H9 (cell line): Measurements from ENCODE around the gene TTC7B. TPM values are rescaled to one million over a fixed set of nuclear protein-coding genes. Genes with fewer than 3 reads are reported as not detected.

Experiments
- DNase-seq: peaks from one replicate; pipeline ENCODE4 v3.0.0-alpha.2; 2017
- H2AFZ ChIP-seq: one replicate; pipeline ENCODE4 v1.6.1; 2013; ENCODE audit warnings: mild to moderate bottlenecking, low read length, control low read depth, moderate library complexity
- H2AK5ac ChIP-seq: 2 replicates; pipeline ENCODE4 v1.6.1; 2013; ENCODE audit warnings: low read length, control low read depth, mixed read lengths; ENCODE audit not compliant: insufficient read length
- H2BK120ac ChIP-seq: one replicate; pipeline ENCODE4 v1.6.1; 2013; ENCODE audit warnings: low read depth, mild to moderate bottlenecking, low read length, control low read depth, inconsistent platforms; ENCODE audit not compliant: poor library complexity, severe bottlenecking
- H2BK12ac ChIP-seq: 2 replicates; pipeline ENCODE4 v1.6.1; 2013; ENCODE audit warnings: low read length, control low read depth, mixed read lengths, low read depth; ENCODE audit not compliant: insufficient read length
- H2BK15ac ChIP-seq: 2 replicates; pipeline ENCODE4 v1.6.1; 2013; ENCODE audit warnings: low read depth, low read length, control low read depth
- H2BK20ac ChIP-seq: one replicate; pipeline ENCODE4 v1.6.1; 2013; ENCODE audit warnings: low read depth, mild to moderate bottlenecking, low read length, control low read depth, inconsistent platforms; ENCODE audit not compliant: poor library complexity, severe bottlenecking
- H2BK5ac ChIP-seq: 2 replicates; pipeline ENCODE4 v1.6.1; 2013; ENCODE audit warnings: low read length, control low read depth, mixed read lengths; ENCODE audit not compliant: insufficient read length
- H3K14ac ChIP-seq: 2 replicates; pipeline ENCODE4 v1.6.1; 2013; ENCODE audit warnings: low read length, control low read depth; ENCODE audit not compliant: insufficient read depth
- H3K18ac ChIP-seq: 2 replicates; pipeline ENCODE4 v1.6.1; 2013; ENCODE audit warnings: low read depth, mild to moderate bottlenecking, mixed read lengths, low read length, control low read depth; ENCODE audit not compliant: insufficient read length
- H3K23ac ChIP-seq: 2 replicates; pipeline ENCODE4 v1.6.1; 2013; ENCODE audit warnings: low read length, control low read depth, mixed read lengths, low read depth; ENCODE audit not compliant: insufficient read length
- H3K23me2 ChIP-seq: 2 replicates; pipeline ENCODE4 v1.6.1; 2013; ENCODE audit warnings: low read depth, mild to moderate bottlenecking, mixed read lengths, low read length, control low read depth; ENCODE audit not compliant: insufficient read length, poor library complexity, severe bottlenecking
- H3K27ac ChIP-seq: 2 replicates; pipeline ENCODE4 v1.5.1; 2013; ENCODE audit warnings: low read length, control low read depth, mixed read lengths, low read depth; ENCODE audit not compliant: insufficient read length
- H3K27me3 ChIP-seq: 2 replicates; pipeline ENCODE4 v1.6.1; 2013; ENCODE audit warnings: low read length, control low read depth, inconsistent platforms; ENCODE audit not compliant: insufficient read depth
- H3K4ac ChIP-seq: 2 replicates; pipeline ENCODE4 v1.6.1; 2013; ENCODE audit warnings: low read depth, mild to moderate bottlenecking, control low read depth, inconsistent platforms, low read length, moderate library complexity
- H3K4me1 ChIP-seq: 2 replicates; pipeline ENCODE4 v1.6.1; 2013; ENCODE audit warnings: low read length, control low read depth, inconsistent platforms; ENCODE audit not compliant: insufficient read depth
- H3K4me2 ChIP-seq: 2 replicates; pipeline ENCODE4 v1.6.1; 2013; ENCODE audit warnings: low read length, control low read depth, mixed read lengths; ENCODE audit not compliant: insufficient read length, insufficient read depth
- H3K56ac ChIP-seq: 2 replicates; pipeline ENCODE4 v1.6.1; 2013; ENCODE audit warnings: low read depth, mild to moderate bottlenecking, mixed read lengths, low read length, control low read depth; ENCODE audit not compliant: insufficient read length
- H3K79me1 ChIP-seq: 2 replicates; pipeline ENCODE4 v1.6.1; 2013; ENCODE audit warnings: low read depth, mild to moderate bottlenecking, moderate library complexity, low read length, control low read depth, inconsistent platforms; ENCODE audit not compliant: insufficient read depth, poor library complexity, severe bottlenecking
- H3K79me2 ChIP-seq: 2 replicates; pipeline ENCODE4 v1.6.1; 2013; ENCODE audit warnings: low read length, control low read depth, inconsistent platforms; ENCODE audit not compliant: insufficient read depth
- H3K9ac ChIP-seq: 2 replicates; pipeline ENCODE4 v1.6.1; 2013; ENCODE audit warnings: low read length, control low read depth, mixed read lengths; ENCODE audit not compliant: insufficient read length; ENCODE audit errors: extremely low read depth
- H3K9me3 ChIP-seq: one replicate; pipeline ENCODE4 v1.6.1; 2013; ENCODE audit warnings: low read depth, low read length, inconsistent platforms; ENCODE audit not compliant: control insufficient read depth
- H3T11ph ChIP-seq: one replicate; pipeline ENCODE4 v1.6.1; 2013; ENCODE audit warnings: mild to moderate bottlenecking, low read length, control low read depth, inconsistent platforms
- H4K20me1 ChIP-seq: one replicate; pipeline ENCODE4 v1.6.1; 2013; ENCODE audit not compliant: control insufficient read depth, insufficient read length, insufficient read depth
- H4K5ac ChIP-seq: 2 replicates; pipeline ENCODE4 v1.6.1; 2013; ENCODE audit warnings: low read depth, mild to moderate bottlenecking, mixed read lengths, low read length, control low read depth; ENCODE audit not compliant: insufficient read length
- H4K8ac ChIP-seq: replicated peaks from 2 replicates; pipeline ENCODE4 v1.6.1; 2013; ENCODE audit warnings: low read length, control low read depth, mixed read lengths, low read depth; ENCODE audit not compliant: insufficient read length
- H4K91ac ChIP-seq: 2 replicates; pipeline ENCODE4 v1.6.1; 2013; ENCODE audit warnings: low read depth, mild to moderate bottlenecking, moderate library complexity, mixed read lengths, low read length, control low read depth; ENCODE audit not compliant: insufficient read length
- H3K27ac Mint-ChIP-seq, 3 experiments: 2 replicates in 2 of 3; 3 replicates in 1 of 3; pipeline ENCODE4 v1.8.0; 2020 to 2021; ENCODE audit warnings: mixed read lengths in 3 of 3, mild to moderate bottlenecking in 1 of 3, moderate library complexity in 1 of 3
- H3K27me3 Mint-ChIP-seq: 2 replicates; pipeline ENCODE4 v1.8.0; 2021; ENCODE audit warnings: low read depth, mild to moderate bottlenecking, moderate library complexity, mixed read lengths
- H3K36me3 Mint-ChIP-seq, 3 experiments: 2 replicates in 2 of 3; 3 replicates in 1 of 3; pipeline ENCODE4 v1.8.0; 2020 to 2021; ENCODE audit warnings: low read depth in 3 of 3, mixed read lengths in 3 of 3; ENCODE audit not compliant: insufficient read depth in 1 of 3
- H3K4me1 Mint-ChIP-seq, 2 experiments: 2 replicates each; pipeline ENCODE4 v1.8.0; 2020; ENCODE audit warnings: mixed read lengths in 2 of 2
- H3K4me3 Mint-ChIP-seq, 2 experiments: 2 replicates in 1 of 2; 3 replicates in 1 of 2; pipeline ENCODE4 v1.8.0; 2020 to 2021; ENCODE audit warnings: mild to moderate bottlenecking in 2 of 2, mixed read lengths in 2 of 2, moderate library complexity in 1 of 2
- H3K9me3 Mint-ChIP-seq, 2 experiments: 2 replicates in 1 of 2; 3 replicates in 1 of 2; pipeline ENCODE4 v1.8.0; 2020; ENCODE audit warnings: mild to moderate bottlenecking in 2 of 2, mixed read lengths in 2 of 2, moderate library complexity in 1 of 2
- WGBS: extraction: QIAGEN DNeasy Blood & Tissue Kit; methylation state at CpG from one replicate; pipeline ENCODE4 v1.1.7; 2013; ENCODE audit warnings: missing lambda C conversion rate, low lambda C conversion rate, mixed read lengths; ENCODE audit not compliant: insufficient read length; ENCODE audit errors: extremely low coverage; 5-methylcytosine and 5-hydroxymethylcytosine counted together
- total RNA-seq: library from RNA; stranded (reverse); gene quantifications from 2 replicates; pipeline ENCODE4 v1.2.1, GENCODE V29; 2021
- TF ChIP-seq, protein P1 (sequence below): fragments of 200-600 bp; sonication (generic); conservative IDR thresholded peaks from 3 replicates; pipeline ENCODE4 v1.8.0; 2021; ENCODE audit warnings: antibody characterized with exemption, mild to moderate bottlenecking

Gene TTC7B
- total RNA-seq, 1 experiment from 2014 or later = 33.7 TPM

DNA sequence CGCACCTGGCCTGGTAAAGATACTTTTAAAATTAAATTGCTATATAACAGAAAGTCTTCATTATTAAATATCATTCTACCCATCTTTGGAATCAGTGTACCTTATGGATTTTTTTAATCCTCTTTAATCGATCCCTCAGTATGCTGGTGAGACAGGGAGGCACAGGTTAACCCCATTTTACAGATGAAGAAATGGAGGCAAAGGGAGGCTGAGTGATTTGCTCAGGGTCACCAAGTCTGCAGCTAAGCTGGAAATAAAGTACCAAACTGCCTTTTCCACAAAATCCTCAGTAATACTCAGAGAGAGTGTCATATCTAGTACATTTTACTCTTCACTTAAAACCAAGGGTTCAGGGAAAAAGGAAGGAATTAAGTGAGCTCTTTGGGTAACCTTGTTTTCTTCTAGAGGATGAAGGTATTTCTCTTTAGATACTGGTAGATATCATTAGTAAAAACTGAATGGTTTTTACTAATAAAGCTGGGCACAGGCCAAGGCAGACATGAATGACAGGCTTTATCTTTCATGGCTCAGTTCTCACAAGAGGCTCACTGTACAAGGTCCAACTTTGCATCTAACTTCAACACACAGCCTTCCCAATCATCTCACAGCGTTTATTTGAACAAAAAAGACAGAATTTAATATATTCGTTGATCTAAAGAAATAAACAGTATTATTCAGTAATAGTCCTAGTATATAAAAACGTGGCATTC, 35.3 kb upstream of the TTC7B start:
- Histone ChIP-seq H2BK12ac (peak overlapping the region; percentile 95), H3K27me3 (no peaks in the 10 kb centered on the region; the same call in 1 of the 2 replicates), H3K4me2 (no peak overlapping the region), H2BK20ac (no peak overlapping the region), H3K4ac (no peak overlapping the region), H3K4me1 (no peaks in the 10 kb centered on the region; the same call in 1 of the 2 replicates), H3K27ac (no peak overlapping the region), H3K23ac (no peak overlapping the region), H3K23me2 (no peaks in the 10 kb centered on the region), H3K79me1 (no peaks in the 10 kb centered on the region), H2BK15ac (no peak overlapping the region), H4K8ac (no peak overlapping the region), H3K9ac (no peak overlapping the region), H4K91ac (no peak overlapping the region), H4K5ac (no peak overlapping the region), H2AFZ (no peak overlapping the region), H3K56ac (no peak overlapping the region), H2AK5ac (no peak overlapping the region), H2BK5ac (no peak overlapping the region), H3K79me2 (no peaks in the 10 kb centered on the region), H3K14ac (no peak overlapping the region), H3T11ph (peak overlapping the region; percentile 53), H4K20me1 (no peaks in the 10 kb centered on the region), H3K18ac (no peak overlapping the region), H2BK120ac (no peak overlapping the region), H3K9me3 (no peaks in the 10 kb centered on the region)
- no peak overlapping the region for H3K4me3 Mint-ChIP-seq
- no peaks in the 10 kb centered on the region for H3K27me3 Mint-ChIP-seq
- TF ChIP-seq, protein P1, sequence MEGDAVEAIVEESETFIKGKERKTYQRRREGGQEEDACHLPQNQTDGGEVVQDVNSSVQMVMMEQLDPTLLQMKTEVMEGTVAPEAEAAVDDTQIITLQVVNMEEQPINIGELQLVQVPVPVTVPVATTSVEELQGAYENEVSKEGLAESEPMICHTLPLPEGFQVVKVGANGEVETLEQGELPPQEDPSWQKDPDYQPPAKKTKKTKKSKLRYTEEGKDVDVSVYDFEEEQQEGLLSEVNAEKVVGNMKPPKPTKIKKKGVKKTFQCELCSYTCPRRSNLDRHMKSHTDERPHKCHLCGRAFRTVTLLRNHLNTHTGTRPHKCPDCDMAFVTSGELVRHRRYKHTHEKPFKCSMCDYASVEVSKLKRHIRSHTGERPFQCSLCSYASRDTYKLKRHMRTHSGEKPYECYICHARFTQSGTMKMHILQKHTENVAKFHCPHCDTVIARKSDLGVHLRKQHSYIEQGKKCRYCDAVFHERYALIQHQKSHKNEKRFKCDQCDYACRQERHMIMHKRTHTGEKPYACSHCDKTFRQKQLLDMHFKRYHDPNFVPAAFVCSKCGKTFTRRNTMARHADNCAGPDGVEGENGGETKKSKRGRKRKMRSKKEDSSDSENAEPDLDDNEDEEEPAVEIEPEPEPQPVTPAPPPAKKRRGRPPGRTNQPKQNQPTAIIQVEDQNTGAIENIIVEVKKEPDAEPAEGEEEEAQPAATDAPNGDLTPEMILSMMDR = no peak
- no CpG with 5 or more reads among the region's 5 CpGs for WGBS
- peaks cover 8 to 10% of the 10 kb centered on the region in 2 experiments for H3K4me1 Mint-ChIP-seq
- no peak for DNase-seq
- no peak overlapping the region for H3K27ac Mint-ChIP-seq
- no peaks in the 10 kb centered on the region; a peak in 1 of 7 replicates for H3K36me3 Mint-ChIP-seq
- no peaks in the 10 kb centered on the region for H3K9me3 Mint-ChIP-seq
